Adrenal gland (tissue), 5 donors: ENCODE data around the gene PRSS21.

Source experiments
- POLR2A ChIP-seq, 2 donors: fragments of 450-650 bp; IDR thresholded peaks; one replicate each; pipeline ENCODE4 v1.6.1; 2017; ENCODE audit warnings: antibody characterized with exemption in 2 of 2, mild to moderate bottlenecking in 2 of 2, moderate library complexity in 1 of 2
- TF ChIP-seq, protein P1 (sequence below), 6 experiments: fragments of 450-650 bp in 4 of 6; fragments of 200-600 bp in 2 of 6; sonication (generic) in 1 of 6; IDR thresholded peaks; 1 replicate in 5 of 6; 2 replicates in 1 of 6; pipeline versions ENCODE4 v1.5.1 to v1.8.0; 2016 to 2021; ENCODE audit warnings: antibody characterized with exemption in 6 of 6, mild to moderate bottlenecking in 2 of 6, moderate library complexity in 1 of 6
- donor health status: DM: no; HTN: no; CAD: no.

DNA sequence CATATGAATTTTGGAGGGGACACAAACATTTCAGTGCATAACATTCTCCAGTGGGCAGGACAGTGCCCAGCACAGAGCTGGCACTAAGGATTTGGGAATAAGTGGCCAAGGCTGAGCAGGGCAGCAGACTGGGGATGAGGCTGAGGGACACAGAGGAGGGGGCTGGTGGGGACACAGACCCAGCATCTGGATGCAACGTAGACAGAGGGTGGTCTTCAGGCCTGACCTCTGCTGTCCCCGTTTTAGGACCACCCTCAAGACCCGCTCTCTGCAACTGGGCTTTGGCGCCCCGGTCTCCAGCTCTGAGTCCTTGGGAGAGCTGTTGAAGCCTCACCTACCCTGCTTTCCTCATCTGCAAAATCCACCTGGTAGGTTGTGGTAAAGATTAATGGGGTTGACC, 26.4 kb upstream of the PRSS21 start:
- no peak for TF ChIP-seq POLR2A (IDR thresholded peaks at IDR 0.05)
- TF ChIP-seq, protein P1, sequence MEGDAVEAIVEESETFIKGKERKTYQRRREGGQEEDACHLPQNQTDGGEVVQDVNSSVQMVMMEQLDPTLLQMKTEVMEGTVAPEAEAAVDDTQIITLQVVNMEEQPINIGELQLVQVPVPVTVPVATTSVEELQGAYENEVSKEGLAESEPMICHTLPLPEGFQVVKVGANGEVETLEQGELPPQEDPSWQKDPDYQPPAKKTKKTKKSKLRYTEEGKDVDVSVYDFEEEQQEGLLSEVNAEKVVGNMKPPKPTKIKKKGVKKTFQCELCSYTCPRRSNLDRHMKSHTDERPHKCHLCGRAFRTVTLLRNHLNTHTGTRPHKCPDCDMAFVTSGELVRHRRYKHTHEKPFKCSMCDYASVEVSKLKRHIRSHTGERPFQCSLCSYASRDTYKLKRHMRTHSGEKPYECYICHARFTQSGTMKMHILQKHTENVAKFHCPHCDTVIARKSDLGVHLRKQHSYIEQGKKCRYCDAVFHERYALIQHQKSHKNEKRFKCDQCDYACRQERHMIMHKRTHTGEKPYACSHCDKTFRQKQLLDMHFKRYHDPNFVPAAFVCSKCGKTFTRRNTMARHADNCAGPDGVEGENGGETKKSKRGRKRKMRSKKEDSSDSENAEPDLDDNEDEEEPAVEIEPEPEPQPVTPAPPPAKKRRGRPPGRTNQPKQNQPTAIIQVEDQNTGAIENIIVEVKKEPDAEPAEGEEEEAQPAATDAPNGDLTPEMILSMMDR (IDR thresholded peaks at IDR 0.05): no peak
